NOMO-1 treated with dmso at 0.1 percent for 144 hours (cell line): ENCODE results near the gene GAP43.

ENCODE experiments used
- DNase-seq: peaks from one replicate; lab custom pipeline; 2025; ENCODE audit not compliant: unreplicated experiment; lab: John Stamatoyannopoulos, UW

The GAP43 gene

DNA sequence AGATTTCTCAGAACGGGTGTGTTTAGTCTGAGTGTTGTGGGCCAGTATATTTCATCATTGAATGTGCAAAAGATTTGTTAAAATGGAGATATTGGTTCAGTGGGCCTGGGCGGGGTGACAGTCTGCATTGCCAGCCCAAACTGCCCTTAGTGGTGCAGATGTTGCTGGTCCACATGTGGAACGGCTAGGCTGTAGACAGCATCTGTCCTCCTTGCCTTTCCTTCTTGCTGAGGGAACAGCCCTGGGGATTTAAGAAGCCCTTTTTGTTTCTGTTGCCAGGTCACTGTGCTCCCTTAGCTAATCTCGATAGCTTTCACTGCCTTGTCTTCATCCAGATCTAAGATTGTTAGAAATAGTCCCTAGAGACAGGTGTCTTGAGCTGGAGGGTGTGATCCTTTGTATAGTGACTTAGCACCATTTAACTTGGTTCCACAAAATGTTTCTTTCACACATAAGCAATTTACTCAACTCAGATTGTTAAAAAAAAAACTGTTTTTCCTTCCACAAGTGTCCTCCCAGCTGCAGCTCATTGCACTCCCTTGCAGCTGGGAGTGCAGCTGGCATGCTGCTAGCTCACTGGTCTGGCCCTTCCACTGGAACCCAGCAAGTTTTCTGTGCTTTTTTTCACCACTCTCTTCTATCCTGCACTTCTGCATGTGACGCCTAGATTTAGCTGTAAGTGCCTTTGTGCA lies 37.5 kb downstream of the GAP43 start:
- DNase-seq = no peak

DNA sequence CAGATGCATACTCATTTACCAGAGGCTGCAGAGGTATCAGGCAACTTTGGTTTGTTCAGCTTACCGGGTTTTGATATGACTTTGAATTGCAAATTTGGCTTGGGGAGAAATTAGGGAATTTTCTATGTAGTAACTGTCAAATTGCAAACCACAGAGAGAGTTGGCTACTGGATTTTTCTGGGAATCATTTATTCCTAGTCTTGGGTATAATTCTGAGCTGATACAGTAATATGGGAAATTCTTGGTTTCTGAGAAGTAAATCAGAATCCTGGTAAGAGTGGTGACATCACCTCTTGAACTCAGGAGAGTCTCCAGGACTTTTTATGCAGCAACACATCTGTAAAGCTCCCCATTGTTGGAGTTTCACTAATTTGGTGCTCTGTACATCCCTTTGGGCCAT lies 39.0 kb downstream of the GAP43 start:
- DNase-seq = no peak

DNA sequence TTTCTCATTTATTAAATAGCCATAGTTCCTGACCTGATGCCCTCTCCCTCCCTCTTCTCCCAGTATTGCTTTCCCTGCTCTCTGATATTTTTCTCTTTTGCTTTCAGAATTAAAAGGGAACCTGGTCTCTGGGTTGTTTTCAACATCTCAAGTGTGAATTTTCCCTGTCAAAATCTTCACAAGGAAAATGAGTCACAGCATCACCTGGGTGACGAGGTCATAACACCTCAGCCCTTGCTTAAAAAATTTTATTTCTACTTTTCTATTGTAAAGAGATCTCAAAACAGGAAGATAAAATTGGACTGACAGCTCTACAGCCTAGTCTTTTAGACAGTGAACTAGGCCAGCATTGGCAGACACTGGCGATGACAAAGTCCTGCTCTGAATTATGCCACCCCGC lies 40.1 kb downstream of the GAP43 start:
- DNase-seq = no peak

DNA sequence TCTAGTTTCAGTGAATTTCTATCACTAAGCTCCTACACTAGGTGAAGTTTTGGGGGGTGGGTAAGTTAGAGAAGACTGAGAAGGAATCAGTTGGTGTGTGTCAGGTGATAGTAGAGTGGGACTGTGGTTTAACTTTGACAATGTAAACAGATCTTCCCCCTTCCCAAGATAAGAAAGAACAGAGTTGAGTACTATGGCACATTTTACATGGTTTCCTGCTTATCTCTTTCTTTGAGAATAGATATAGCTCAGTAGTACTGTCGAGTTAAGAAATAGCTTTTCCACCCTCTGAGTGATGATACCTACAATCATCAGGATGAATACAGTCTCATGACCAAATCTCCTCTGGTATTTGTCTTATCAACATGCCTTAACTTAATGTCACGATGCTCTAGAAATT lies 42.8 kb downstream of the GAP43 start:
- no peak for DNase-seq

DNA sequence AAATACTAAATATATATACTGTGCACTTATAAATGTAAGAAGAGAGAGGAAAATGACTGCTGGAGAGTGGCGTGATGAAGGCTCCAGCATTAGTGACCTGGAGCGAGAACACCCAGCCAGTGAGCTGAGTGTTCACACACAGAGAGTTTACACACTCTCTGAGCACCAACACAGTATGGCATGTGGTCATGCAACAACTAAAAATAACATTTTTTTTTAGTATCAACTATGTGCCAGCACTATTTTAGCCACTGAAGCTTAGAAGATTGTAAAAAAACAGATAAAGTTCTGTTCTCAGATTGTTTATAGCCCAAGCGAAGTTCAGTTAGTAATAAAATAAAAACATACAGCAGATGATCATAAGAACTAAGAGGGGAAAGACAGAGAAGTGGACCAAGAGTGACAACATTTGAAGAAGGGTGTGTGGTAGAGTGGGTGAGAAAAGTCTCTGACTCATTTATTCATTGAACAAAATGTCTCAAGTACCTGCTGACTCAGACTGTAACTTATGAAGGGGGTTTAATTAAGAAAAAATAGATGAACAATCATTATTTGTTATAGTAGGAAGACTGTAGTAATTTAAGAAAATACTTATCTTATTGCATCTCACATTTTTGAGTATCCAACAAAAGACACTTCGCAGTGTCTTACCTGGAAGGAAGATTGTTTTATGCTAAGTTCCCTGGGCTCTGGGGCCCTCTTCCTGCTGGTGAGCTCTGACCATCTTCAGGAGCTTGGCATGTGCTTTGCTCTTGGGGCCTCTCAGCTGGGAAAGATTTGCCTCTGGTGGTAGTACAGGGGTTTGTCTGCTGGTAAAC lies 43.8 kb downstream of the GAP43 start:
- DNase-seq = no peak

DNA sequence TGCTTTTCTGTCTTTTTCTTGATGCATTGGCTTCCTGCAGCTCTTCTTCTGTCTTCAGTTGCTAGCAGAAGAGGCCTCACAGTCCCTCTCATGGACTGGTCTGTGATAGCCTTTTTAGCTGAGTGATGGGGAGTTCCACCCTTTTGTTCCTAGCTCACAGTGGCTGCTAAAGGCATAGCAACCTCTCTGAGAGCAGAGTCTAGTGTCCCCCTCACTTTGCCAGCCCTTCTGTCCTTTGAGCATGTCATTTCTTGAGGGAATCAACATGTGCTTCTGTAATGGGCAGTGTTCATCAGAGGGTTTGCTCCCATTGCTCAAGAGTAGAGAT lies 44.4 kb downstream of the GAP43 start:
- DNase-seq = no peak

DNA sequence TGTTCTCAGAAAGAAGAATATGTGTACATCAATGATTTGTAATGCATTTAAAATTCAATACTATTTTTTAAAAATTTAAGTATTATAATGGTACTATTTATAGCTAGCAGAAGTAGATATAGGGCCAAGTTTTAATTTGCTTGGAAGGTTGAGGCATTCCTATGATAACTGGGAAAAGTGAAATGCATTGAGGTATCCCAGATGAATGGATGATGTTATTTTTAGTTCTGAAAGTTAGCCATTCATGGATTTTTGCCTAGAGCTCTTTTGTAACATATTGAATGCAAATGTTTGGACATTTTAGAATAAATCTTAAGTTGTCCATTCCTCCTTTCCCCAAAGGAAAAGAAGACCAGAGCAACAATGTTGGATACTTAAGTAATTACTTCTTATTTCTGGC lies 47.6 kb downstream of the GAP43 start:
- DNase-seq = no peak

DNA sequence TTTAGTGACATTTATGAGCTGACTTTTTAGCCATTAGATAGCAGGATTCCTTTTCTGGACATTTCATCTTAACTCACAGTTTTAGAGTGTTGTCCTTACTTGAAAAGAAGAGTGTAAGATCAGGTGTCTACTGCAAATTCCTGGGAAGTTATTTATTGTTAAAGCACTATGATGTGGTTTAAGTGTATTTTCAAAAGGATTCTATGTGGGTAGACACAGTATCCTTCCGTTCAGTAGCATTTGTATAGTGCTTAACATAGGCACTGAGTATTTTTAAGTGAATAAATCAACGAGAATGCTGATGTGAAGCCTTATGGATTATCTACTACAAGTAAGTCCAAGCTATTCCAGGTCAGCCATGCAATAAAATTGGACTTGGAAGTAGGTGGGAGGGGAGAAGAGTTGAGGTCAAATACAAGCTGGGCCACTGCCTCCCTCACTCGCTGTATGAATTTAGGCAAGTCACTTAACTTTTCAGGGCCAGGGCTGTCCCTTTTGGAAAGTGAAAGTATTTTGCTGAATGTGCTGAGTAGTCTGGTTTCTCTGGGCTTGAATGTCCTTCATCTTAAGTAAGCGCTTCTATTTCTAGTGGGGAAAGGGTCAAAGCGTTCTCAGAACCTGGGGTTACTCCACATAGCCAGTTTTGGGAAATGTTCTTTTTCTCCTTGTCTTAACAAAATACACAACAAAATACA lies 48.6 kb downstream of the GAP43 start:
- no peak for DNase-seq

DNA sequence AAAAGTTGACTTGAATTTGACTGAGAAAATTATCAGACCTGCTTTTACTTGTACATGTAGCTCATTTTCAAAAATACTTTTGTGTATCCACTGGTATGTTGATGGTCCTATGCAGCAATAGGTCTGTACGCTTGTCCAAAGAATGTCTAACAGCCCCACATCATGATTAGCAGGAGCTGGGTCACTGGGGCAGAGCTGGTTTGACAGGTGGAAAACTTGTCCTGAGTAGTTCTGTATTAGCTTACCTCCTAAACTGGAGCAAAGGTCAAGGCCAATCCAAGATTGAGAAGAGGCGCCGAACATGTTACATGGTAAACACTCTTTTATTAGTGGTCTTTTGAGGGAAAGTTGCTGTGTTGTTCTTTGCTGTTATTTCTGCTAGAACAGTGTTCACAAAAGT lies 50.6 kb downstream of the GAP43 start:
- DNase-seq = no peak

DNA sequence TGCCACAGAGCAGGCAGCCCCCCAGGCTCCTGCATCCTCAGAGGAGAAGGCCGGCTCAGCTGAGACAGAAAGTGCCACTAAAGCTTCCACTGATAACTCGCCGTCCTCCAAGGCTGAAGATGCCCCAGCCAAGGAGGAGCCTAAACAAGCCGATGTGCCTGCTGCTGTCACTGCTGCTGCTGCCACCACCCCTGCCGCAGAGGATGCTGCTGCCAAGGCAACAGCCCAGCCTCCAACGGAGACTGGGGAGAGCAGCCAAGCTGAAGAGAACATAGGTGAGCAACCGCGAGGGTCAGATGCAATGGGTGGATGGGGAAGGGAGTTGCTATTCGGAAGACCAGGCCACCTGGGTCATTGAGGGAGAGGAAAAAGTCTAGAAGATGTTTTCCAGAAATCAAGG lies 53.0 kb downstream of the GAP43 start:
- DNase-seq = no peak

DNA sequence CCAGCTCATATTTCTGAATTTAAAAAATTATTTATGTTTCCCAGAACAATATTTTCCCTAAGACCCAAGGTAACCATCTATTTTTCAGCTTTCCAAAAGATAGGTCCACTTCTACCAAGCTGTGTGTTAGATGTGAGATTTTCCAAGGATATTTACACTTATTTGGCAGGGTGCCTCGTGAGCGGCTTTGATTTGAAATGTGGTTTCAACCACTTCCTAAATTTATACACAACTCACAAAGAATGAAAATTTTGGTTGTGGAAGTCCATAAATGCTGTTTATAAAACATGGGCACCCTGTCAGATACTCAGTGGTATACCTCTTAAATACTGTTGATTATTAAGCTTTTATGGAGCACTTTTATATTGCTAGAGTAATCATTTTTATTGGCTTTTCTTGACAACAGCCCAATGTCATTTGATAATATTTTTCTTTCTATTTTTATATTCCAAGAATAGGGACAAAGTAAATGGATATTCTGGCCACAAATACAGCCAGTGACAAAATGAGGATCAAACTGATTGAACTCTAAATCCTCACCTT lies 57.6 kb downstream of the GAP43 start:
- no peak for DNase-seq

DNA sequence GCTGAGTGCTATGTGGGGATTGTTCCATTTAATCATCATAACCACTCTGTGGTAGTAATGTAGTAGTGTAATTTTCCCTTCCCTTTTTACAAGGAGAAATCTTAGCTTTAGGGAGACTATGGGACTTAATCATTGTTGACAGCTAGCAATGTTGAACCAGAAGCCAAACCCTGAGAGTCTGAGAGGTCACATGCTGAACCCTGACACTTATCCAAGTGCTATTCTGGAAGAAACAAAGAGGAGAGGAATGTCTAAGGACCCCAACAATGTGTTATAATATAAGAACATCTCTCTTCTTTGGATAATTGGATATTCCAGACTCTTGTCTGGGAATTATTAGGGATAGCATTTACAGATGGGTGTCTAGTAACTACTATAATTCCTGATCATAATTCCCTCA lies 58.4 kb downstream of the GAP43 start:
- DNase-seq = no peak

DNA sequence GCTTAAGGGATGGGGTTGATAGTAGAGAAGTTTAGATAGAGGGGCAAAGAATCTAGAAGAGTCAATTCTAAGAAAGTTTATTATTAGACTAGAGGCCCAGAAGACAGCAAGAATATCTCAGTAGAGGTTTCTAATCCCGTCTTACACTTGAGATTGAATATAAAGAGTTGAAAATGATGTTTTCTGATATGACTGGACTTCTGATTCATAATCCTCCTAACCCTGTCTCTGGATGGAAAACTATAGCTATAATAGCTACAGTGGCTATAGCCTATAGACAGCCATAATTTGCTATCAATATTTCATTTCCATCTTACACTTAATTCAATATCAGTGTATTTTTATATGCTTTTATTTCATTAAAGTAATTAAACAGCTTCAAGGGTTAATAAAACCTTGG lies 60.0 kb downstream of the GAP43 start:
- no peak for DNase-seq

DNA sequence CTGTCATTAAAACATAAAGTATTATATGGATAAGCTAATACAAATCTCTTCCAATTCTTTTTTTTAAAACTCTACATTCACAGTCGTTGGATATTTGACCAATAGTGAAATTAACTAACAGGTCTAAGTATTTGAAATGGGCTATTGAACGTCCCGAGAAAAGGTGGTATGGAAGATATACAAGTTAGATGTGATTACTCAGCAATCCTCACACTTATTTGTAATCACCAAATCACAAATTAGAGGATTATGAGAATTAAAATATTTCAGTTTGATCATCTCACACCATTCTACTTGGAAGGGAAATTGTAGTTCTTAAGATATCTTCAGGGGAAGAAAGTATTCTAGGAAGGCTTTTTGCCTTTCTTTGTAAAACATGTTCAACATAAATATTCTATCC lies 60.5 kb downstream of the GAP43 start:
- no peak for DNase-seq

DNA sequence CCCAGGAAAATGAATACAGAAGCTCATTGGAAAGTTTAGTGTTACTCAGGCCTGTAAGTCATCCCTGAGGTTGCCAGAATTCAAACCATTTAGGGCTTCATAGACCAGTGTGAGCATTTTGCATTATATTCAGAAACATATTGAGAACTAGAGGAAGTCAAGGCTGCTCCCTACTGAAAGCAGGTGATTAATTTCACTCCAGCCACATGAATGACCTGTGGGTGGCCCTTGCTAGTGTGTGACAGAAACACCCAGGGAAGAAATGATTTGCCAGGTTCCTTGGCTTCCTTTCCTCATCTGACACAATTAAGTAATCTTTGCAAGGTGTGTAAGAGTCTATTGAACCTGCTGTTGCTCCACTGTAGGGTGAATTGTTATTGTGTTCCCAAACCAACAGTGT lies 61.8 kb downstream of the GAP43 start:
- no peak for DNase-seq

DNA sequence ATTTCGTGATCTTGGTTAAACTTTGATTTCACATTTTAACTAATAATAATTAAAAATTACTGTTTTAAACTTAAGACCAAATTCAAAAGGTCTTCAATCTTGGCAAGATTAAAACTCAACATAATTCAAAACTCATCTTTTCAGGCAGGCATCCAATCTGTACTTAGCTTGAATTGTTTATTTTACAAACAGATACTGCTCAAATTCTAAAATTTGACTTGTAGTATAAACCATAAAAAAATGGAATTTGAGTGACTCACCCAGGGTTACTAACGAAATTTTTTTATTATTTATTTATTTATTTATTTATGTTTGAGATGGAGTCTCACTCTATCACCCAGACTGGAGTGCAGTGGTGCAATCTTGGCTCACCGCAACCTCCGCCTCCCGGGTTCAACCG lies 64.4 kb downstream of the GAP43 start:
- no peak for DNase-seq

DNA sequence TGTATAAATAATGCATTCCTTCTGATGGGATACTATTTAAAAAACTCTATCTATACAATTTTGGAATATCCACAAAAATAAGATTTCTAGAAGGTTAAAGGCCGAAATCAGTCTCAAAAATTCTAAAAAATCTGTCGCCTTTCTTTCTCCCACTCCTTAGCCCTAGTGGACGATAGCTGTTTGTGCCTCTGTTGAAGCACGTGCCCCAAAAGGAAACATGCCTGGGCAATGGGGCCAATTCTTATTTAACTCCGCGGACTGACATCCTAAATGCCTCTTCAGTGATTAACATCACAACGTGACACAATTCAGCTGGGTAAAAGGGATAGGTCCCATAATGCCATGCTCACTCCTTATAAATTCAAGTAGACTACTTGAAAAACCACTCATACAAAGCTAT lies 65.1 kb downstream of the GAP43 start:
- DNase-seq = no peak

DNA sequence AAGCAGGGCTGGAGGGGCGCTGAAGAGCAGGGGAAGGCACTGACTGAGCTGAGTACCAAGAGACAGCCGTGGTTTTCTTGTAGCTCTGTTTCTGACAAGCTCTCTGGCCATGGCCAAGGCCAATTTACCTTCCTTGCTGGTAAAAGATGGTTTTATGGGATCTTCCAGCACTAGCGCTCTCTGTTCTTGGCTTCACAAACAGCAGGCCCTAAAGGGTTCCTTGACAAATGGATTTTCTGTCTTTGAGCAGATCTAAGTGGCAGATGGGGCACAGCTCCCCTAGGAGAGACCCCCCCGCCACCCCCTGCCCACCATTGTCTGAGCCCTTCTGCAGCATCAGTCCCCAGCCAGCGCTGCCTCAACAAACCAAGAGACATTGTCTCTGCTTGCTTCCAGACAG lies 66.6 kb downstream of the GAP43 start:
- DNase-seq = no peak

DNA sequence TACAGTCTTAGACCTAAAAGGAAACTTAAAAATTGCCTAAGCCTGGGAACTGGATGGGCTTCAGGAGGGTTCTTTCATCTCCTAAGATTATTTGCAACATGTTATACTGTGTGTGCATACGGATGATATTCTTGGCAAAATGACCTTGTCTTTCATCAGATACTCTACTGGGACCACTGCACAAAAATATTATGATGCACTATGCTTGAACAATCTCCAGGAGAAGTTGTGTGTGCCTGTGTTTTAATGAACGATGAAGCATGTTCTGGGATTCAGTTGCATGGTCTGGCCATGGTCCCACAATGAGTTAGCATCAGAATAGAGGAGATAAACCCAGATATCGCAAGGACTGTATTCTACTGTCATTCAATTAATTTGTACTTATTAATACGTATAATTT lies 68.7 kb downstream of the GAP43 start:
- no peak for DNase-seq

DNA sequence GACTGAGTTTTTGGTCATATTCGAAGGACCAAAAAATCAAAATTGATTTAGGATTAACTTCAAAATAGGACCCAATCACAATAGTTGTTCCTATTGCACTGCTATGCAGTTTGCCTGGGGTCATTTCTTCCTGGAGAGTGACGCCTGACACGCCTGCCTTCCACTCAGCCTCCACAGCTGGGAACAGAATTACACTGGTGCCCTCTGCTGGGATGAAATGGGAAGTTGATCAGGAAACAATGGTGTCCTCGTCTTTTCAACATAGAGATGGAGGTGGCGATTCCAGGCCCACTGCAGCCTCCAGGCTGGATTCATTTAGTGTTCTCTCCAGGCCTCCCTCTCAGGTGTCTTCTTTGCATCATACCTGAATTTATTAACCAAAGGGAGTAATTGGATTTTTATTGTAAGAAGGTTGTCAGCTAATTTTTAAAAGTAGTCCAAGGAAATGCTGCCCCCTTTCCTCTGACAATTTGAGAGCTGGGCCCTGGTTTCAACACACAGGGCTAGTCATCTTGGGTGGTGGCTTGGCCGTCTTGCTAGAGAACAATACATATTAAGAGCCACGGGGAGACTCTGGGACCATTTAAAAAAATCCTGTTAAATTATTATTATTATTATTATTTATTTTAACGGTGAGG lies 69.7 kb downstream of the GAP43 start:
- DNase-seq = peak; percentile 27

DNA sequence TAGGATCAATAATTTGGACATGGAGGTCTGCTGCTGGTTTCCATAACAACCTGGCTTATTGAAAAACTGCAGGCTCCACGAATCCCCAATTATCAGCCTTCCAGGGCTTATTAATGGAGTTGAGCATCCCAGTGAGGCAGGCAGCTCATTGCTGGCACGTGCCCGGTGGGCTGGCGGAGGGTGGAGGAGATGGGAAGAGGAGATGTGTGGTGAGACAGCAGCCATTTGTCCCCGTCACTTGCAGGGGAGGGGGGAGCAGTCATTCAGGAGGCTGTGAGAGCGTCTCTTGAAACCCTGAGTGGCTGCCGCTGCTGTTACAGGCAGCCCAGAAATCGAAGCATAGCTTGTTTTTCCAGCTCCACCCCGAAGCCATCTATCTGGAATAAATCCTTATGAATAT lies 70.6 kb downstream of the GAP43 start:
- DNase-seq = no peak

DNA sequence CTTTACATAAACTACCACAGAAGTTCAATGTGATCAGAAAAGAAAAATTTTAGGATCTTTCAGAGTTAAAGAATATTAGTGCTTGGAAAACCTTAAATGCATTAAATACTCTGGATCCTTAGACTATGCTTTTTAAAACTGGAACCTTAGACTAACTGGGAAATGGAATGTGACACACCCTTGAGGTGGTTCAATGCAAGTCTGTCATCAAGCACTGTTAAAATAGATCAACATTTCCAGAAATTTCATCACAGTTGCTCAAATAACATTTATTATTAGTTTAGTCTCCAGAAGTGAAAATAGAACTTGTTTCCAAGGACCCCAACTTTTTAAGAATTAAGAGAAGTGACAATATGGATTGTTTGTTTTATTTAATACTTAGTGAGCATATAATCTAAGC lies 71.8 kb downstream of the GAP43 start:
- DNase-seq = no peak
